Endothelial cell of umbilical vein (primary cell): Measurements from ENCODE around the gene ANO1. TPM values are rescaled to one million over a fixed set of nuclear protein-coding genes. Genes with fewer than 3 reads are reported as not detected.

Source experiments
- BruUV-seq: library from RNA; stranded (reverse); fragments of 400-500 nt; replicated peaks from 2 replicates; lab custom pipeline; 2021; lab: Mats Ljungman, UMichigan
- CTCF ChIA-PET: fragments of 300-600, 350-600 bp; sonication (Branson Sonifier 250); formaldehyde crosslinking; loops from one replicate; lab custom pipeline; 2021; ENCODE audit warnings: antibody characterized with exemption, inconsistent platforms; lab: Charles Lee
- POLR2A ChIA-PET: fragments of 300-600, 350-600 bp; sonication (Branson Sonifier 250); formaldehyde crosslinking; loops from one replicate; lab custom pipeline; 2021; ENCODE audit warnings: antibody characterized with exemption, inconsistent platforms; lab: Charles Lee
- DNase-seq: peaks from one replicate; pipeline ENCODE4 v3.0.0-alpha.2; 2011; ENCODE audit warnings: low read depth, low spot score
- FAIRE-seq: peaks from 2 replicates; lab custom pipeline; 2011; peaks lifted over from hg19 to GRCh38; lab: Jason Lieb, UNC
- H2AFZ ChIP-seq: 2 replicates; pipeline ENCODE4 v1.6.0; 2012; ENCODE audit warnings: low read depth, low read length, control low read depth, inconsistent platforms
- H3K27ac ChIP-seq: 2 replicates; pipeline ENCODE4 v1.5.1; 2011; ENCODE audit warnings: low read depth, mild to moderate bottlenecking, control low read depth, low read length, moderate library complexity; ENCODE audit not compliant: insufficient read depth
- H3K27me3 ChIP-seq, 2 experiments: 2 replicates each; pipeline versions ENCODE4 v1.6.0 to v1.6.1; 2011; ENCODE audit warnings: low read length in 2 of 2, mixed read lengths in 1 of 2; ENCODE audit not compliant: control insufficient read depth in 2 of 2, insufficient read depth in 2 of 2
- H3K36me3 ChIP-seq, 2 experiments: 2 replicates in 1 of 2; 3 replicates in 1 of 2; pipeline ENCODE4 v1.5.1; 2011; ENCODE audit warnings: low read length in 2 of 2, mild to moderate bottlenecking in 1 of 2, moderate library complexity in 1 of 2; ENCODE audit not compliant: control insufficient read depth in 2 of 2, insufficient read depth in 2 of 2; ENCODE audit errors: extremely low read depth in 1 of 2
- H3K4me1 ChIP-seq: 3 replicates; pipeline ENCODE4 v1.5.1; 2011; ENCODE audit warnings: mild to moderate bottlenecking, low read length; ENCODE audit not compliant: control insufficient read depth, insufficient read depth; ENCODE audit errors: extremely low read depth
- H3K4me2 ChIP-seq: 2 replicates; pipeline ENCODE4 v1.6.1; 2011; ENCODE audit warnings: low read length, control low read depth, mixed read lengths; ENCODE audit not compliant: insufficient read depth
- H3K4me3 ChIP-seq, 3 experiments: fragments of 200-600 bp in 1 of 3; sonication (generic), shearing (Covaris generic) in 1 of 3; replicated peaks in 1 of 3; 2 replicates each; pipeline ENCODE4 v1.5.1; 2011 to 2016; ENCODE audit warnings: control low read depth in 3 of 3, low read length in 3 of 3, mild to moderate bottlenecking in 2 of 3, inconsistent platforms in 1 of 3, low read depth in 1 of 3, moderate library complexity in 1 of 3; ENCODE audit not compliant: insufficient read depth in 1 of 3
- H3K79me2 ChIP-seq: 2 replicates; pipeline ENCODE4 v1.6.0; 2012; ENCODE audit warnings: low read length, inconsistent platforms; ENCODE audit not compliant: control insufficient read depth, insufficient read depth
- H3K9ac ChIP-seq: replicated peaks from 2 replicates; pipeline ENCODE3; 2011; ENCODE audit warnings: low read length, control low read depth; ENCODE audit not compliant: insufficient read depth; ENCODE audit errors: extremely low read depth
- H3K9me1 ChIP-seq: replicated peaks from 3 replicates; pipeline ENCODE4 v1.6.0; 2011; ENCODE audit warnings: mild to moderate bottlenecking, low read length; ENCODE audit not compliant: control insufficient read depth, insufficient read depth; ENCODE audit errors: extremely low read depth
- H3K9me3 ChIP-seq: replicated peaks from 2 replicates; pipeline ENCODE4 v1.5.1; 2012; ENCODE audit warnings: low read length, inconsistent platforms; ENCODE audit not compliant: control insufficient read depth, insufficient read depth
- H4K20me1 ChIP-seq: replicated peaks from 2 replicates; pipeline ENCODE3; 2011; ENCODE audit warnings: mild to moderate bottlenecking, low read length; ENCODE audit not compliant: control insufficient read depth, insufficient read depth; ENCODE audit errors: extremely low read depth
- EZH2 ChIP-seq: IDR thresholded peaks from 2 replicates; pipeline ENCODE4 v1.6.1; 2012; ENCODE audit warnings: borderline replicate concordance, low read depth, mild to moderate bottlenecking, moderate library complexity, low read length, inconsistent platforms; ENCODE audit not compliant: severe bottlenecking
- FOS ChIP-seq: IDR thresholded peaks from 2 replicates; pipeline ENCODE4 v1.6.1; 2011; ENCODE audit warnings: mild to moderate bottlenecking, low read length, moderate library complexity, borderline replicate concordance; ENCODE audit not compliant: insufficient read depth
- GATA2 ChIP-seq: IDR thresholded peaks from 2 replicates; pipeline ENCODE4 v1.7.0; 2011; ENCODE audit warnings: low read depth, mild to moderate bottlenecking, moderate library complexity, mixed read lengths, low read length; ENCODE audit not compliant: insufficient read length, insufficient read depth
- JUN ChIP-seq: IDR thresholded peaks from 2 replicates; pipeline ENCODE4 v1.6.1; 2011; ENCODE audit warnings: borderline replicate concordance, low read depth; ENCODE audit not compliant: insufficient read length, insufficient read depth
- MYC ChIP-seq: IDR thresholded peaks from one replicate; pipeline ENCODE4 v1.6.1; 2011; ENCODE audit warnings: mild to moderate bottlenecking, low read depth, low read length
- POLR2A ChIP-seq: IDR thresholded peaks from 2 replicates; pipeline ENCODE4 v1.6.1; 2012; ENCODE audit warnings: low read depth, mild to moderate bottlenecking, control low read depth, low read length
- POLR2AphosphoS5 ChIP-seq: IDR thresholded peaks from 2 replicates; pipeline ENCODE4 v1.6.1; 2012; ENCODE audit warnings: low read depth, mild to moderate bottlenecking, control low read depth, low read length, moderate library complexity; ENCODE audit not compliant: insufficient read depth
- dilution Hi-C: fragments of 300-500 bp; cut with MboI; formaldehyde crosslinking; loops from one replicate; pipeline ENCODE4 v1.15.0; 2019; ENCODE audit warnings: low sequenced_read_pairs; ENCODE audit not compliant: extremely low pct_ligation_motif_present
- intact Hi-C: fragments of 100-400 bp; cut with micrococcal nuclease; formaldehyde crosslinking; loops from one replicate; pipeline ENCODE4 v1.10.0; 2022
- polyA plus RNA-seq, 4 experiments: library from polyadenylated mRNA; depleted of rRNA in 3 of 4; stranded (reverse) in 3 of 4; unstranded in 1 of 4; fragments of >200 nt; gene quantifications; 2 replicates each; pipeline versions ENCODE4 v1.2.1 to v1.2.3, GENCODE V29; 2011 to 2012; ENCODE audit warnings: missing spikeins in 1 of 4
- total RNA-seq: library from RNA; stranded (reverse); gene quantifications from 2 replicates; pipeline ENCODE4 v1.2.3, GENCODE V29; 2021
- TF ChIP-seq, protein P1 (sequence below): IDR thresholded peaks from 2 replicates; pipeline ENCODE4 v1.6.1; 2011; ENCODE audit not compliant: insufficient read depth, insufficient read length
- TF ChIP-seq, protein P2 (sequence below), 2 donors: IDR thresholded peaks; 1 replicate in 1 of 2; 2 replicates in 1 of 2; pipeline ENCODE4 v1.5.1; 2011; ENCODE audit warnings: low read length in 2 of 2, mild to moderate bottlenecking in 2 of 2, moderate library complexity in 2 of 2, control low read depth in 1 of 2, inconsistent platforms in 1 of 2, low read depth in 1 of 2; ENCODE audit not compliant: insufficient read depth in 1 of 2; ENCODE audit errors: extremely low read depth in 1 of 2

The ANO1 gene
- total and polyA plus RNA-seq, 2 donors (not counting 3 experiments of a cell fraction or from before 2014, with no cell fraction given): 0.03 to 0.40 TPM

DNA sequence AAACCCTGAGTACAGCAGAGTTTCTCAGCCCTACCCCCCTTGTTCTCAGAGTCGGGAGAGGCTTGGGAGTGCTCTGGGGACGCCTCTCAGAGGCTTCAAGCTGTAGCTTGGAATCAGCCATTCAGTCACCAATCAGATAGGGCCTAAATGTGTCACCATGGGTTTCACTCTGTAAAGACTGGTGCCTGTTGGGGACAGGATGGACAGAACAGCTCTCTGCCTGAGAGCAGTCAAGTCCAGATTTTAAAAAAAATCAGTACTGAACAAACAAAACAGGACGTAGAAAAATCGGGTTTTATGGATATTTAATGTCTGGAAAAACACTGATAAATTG, 126.3 kb downstream of the ANO1 start:
- Histone ChIP-seq H4K20me1 (no peaks in the 10 kb centered on the region), H3K9me3 (no peaks in the 10 kb centered on the region), H3K79me2 (peaks cover 38% of the 10 kb centered on the region), H3K27me3 (no peaks in the 10 kb centered on the region), H3K9ac (peak overlapping the region; percentile 97), H3K4me2 (peak overlapping the region; percentile 93), H3K27ac (peak overlapping the region; percentile 98), H3K9me1 (no peaks in the 10 kb centered on the region), H3K4me3 (peak overlapping the region; percentile 50 to 86 (median 79)), H3K4me1 (peaks cover 13% of the 10 kb centered on the region), H2AFZ (no peak overlapping the region), H3K36me3 (peaks cover 8 to 16% of the 10 kb centered on the region in 2 experiments)
- dilution Hi-C loops (no loop called here), intact Hi-C loops (loop anchor here (1.0 kb wide), 3 partner anchors 29 to 194 kb away; partner anchors contain the start of genes CTTN and PPFIA1)
- no peak for FAIRE-seq
- no TSS peak for BruUV-seq
- POLR2A ChIA-PET: no interaction called here
- TF ChIP-seq, protein P1, sequence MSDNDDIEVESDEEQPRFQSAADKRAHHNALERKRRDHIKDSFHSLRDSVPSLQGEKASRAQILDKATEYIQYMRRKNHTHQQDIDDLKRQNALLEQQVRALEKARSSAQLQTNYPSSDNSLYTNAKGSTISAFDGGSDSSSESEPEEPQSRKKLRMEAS: no peak
- no peak for TF ChIP-seq FOS
- TF ChIP-seq MYC: no peak
- no peak for TF ChIP-seq JUN
- TF ChIP-seq, protein P2, sequence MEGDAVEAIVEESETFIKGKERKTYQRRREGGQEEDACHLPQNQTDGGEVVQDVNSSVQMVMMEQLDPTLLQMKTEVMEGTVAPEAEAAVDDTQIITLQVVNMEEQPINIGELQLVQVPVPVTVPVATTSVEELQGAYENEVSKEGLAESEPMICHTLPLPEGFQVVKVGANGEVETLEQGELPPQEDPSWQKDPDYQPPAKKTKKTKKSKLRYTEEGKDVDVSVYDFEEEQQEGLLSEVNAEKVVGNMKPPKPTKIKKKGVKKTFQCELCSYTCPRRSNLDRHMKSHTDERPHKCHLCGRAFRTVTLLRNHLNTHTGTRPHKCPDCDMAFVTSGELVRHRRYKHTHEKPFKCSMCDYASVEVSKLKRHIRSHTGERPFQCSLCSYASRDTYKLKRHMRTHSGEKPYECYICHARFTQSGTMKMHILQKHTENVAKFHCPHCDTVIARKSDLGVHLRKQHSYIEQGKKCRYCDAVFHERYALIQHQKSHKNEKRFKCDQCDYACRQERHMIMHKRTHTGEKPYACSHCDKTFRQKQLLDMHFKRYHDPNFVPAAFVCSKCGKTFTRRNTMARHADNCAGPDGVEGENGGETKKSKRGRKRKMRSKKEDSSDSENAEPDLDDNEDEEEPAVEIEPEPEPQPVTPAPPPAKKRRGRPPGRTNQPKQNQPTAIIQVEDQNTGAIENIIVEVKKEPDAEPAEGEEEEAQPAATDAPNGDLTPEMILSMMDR (IDR thresholded peaks at IDR 0.05; ENCODE audit: extremely low read depth in 1 of 2, insufficient read depth in 1 of 2, low read depth in 1 of 2, low read length in 2 of 2): no peak
- TF ChIP-seq EZH2: no peak
- no peak for TF ChIP-seq POLR2AphosphoS5
- TF ChIP-seq POLR2A: no peak
- no peak for TF ChIP-seq GATA2
- no peak for DNase-seq
- CTCF ChIA-PET: interaction anchor here (0.9 to 3.4 kb wide), 6 partner anchors 8 to 295 kb away, joined by 3 to 10 read pairs (median 3); no protein-coding TSS in a partner anchor
